Transverse colon (tissue), 4 donors: ENCODE data around the gene ZBTB7C.

Source experiments
- POLR2A ChIP-seq: fragments of 450-650 bp; IDR thresholded peaks from one replicate; pipeline ENCODE4 v1.6.1; 2016; ENCODE audit warnings: antibody characterized with exemption, mild to moderate bottlenecking, moderate library complexity
- POLR2AphosphoS5 ChIP-seq, 3 donors: sonication (generic); formaldehyde crosslinking; IDR thresholded peaks; one replicate each; pipeline ENCODE4 v1.6.1; 2016; ENCODE audit warnings: antibody characterized with exemption in 3 of 3
- TF ChIP-seq, protein P1 (sequence below), 5 experiments: fragments of 200-600 bp in 3 of 5; fragments of 450-650 bp in 2 of 5; sonication (generic) in 3 of 5; IDR thresholded peaks; 1 replicate in 2 of 5; 2 replicates in 3 of 5; pipeline ENCODE4 v1.5.1; 2016 to 2017; ENCODE audit warnings: antibody characterized with exemption in 5 of 5, inconsistent platforms in 3 of 5, mild to moderate bottlenecking in 2 of 5, moderate library complexity in 1 of 5

DNA sequence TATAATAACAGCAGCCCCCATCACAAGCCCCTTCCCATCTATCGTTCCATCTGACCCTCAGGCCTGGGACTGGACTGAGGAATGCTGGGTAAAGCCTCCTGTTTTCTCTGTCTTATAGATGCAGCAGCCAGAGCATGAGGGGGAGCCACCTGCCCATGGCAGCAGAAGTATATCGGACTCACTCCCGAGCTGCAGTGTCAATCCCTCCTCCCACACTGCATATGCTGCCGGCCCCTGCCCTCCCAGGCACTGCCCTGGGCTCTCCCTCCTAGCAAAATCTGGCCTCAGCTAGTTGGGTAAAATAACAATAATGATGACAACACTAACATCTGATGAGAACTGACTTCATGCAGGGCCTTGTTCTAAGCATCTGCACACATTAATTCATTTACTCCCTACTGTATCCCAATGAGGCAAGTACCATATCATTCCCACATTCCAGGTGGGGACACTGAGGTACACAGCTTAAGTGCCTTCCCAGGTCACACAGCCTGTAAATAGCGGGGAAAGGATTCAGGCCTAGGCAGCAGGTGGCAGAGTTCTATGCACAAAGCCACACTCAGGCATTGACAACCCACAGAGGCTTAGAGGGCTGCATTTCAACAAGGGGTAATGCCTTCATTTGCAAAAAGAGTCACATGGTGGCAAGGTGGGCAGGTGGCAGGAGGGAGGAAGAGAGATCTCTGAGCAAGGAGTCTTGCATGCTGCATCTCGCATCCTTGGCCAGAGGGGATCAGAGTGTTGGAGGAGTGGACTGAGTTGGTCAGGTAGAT is 190.0 kb downstream of the ZBTB7C start:
- TF ChIP-seq, protein P1, sequence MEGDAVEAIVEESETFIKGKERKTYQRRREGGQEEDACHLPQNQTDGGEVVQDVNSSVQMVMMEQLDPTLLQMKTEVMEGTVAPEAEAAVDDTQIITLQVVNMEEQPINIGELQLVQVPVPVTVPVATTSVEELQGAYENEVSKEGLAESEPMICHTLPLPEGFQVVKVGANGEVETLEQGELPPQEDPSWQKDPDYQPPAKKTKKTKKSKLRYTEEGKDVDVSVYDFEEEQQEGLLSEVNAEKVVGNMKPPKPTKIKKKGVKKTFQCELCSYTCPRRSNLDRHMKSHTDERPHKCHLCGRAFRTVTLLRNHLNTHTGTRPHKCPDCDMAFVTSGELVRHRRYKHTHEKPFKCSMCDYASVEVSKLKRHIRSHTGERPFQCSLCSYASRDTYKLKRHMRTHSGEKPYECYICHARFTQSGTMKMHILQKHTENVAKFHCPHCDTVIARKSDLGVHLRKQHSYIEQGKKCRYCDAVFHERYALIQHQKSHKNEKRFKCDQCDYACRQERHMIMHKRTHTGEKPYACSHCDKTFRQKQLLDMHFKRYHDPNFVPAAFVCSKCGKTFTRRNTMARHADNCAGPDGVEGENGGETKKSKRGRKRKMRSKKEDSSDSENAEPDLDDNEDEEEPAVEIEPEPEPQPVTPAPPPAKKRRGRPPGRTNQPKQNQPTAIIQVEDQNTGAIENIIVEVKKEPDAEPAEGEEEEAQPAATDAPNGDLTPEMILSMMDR (IDR thresholded peaks at IDR 0.05): no peak
- TF ChIP-seq POLR2A (no peak), POLR2AphosphoS5 (IDR thresholded peaks at IDR 0.05) (no peak)
